Stimulated activated CD8-positive, alpha-beta memory T cell treated with anti-CD3 and anti-CD28 coated beads, Interleukin-7, amount 100 ng/mL, for 4 hours (primary cell): ENCODE results near the gene DAP3.

Source experiments
- DNase-seq, 2 donors: peaks; one replicate each; pipeline ENCODE4 v3.0.0-alpha.2; 2020; ENCODE audit warnings: low read depth in 2 of 2

DAP3 gene

GRCh38 chr1:155776414-155776813 is 87.5 kb downstream of the DAP3 start:
- DNase-seq: no peak

GRCh38 chr1:155777582-155777981 is 88.7 kb downstream of the DAP3 start:
- DNase-seq: no peak
